ENCODE data around the gene FBLN2.
"Not testable (repeated sequence)": the region's sequence is repeated elsewhere in the genome, so short reads cannot be mapped to it uniquely, and the experiment has no call there.

The FBLN2 gene

DNA sequence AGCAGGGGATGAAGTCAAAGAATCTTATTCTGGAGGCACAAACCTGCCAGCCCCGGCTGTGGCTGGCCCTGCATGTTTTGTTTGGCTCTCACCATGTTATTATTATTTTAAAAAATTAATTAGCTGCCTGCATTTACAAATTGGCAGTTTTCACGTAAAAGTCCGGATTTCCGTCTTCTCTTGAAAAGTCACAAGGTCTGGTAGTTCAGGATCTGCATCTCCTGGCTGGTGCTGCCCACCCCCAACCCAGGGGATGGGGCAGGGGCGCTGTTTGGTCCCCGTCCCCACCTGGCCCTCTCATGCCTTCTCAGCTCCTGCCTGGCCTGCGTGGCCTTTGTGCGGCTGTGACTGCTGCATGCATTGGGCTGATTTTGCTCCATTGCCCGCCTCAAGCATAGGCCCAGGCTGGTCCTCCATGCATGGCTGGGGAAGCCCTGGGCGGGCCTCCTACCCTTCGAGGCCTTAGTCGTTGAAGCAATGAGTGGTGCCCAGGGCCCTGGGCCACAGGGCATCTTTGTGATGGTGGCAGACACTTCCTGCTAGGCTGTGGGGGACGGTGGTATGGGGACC lies 2.0 kb downstream of the FBLN2 start:
- DNase-seq, result no peak

DNA sequence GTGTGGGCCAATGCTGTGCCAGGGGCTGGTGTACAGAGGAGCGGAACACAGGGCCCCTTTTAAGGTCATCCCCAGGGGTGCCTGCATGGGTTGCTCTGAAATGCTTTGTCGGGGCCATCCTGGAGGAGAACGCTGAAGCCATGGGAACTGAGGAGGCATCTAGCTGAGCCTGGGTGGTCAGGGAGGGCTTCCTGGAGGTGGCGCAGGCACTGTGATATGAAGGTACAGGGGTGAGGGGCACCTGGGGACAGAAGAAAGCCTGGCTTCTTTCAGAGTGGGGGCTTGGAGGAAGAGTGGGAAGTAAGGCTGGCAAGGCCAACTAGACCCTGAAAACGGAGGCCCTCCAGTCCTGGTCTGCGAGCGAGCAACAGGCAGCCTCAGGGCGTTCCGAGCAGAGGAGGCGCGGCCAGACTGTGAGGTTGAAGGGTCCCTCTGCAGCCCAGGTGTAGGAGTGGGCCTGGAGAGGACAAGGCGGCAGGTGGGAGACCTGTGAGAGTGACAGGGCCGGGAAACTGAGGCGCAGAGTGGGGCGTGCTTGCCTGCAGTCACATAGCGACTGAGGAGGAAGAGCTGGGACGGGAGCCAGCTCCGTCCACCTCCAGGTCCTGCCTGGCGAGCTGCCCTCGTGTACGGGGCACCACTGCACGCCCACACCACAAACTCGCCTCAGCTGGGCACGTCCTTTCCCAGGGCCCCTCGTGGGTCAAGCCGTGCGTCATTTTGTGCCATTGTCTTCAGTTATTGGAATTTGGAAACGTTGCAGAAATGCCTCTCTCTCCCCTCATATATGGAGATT lies 4.1 kb downstream of the FBLN2 start:
- no peak for DNase-seq

GRCh38 chr3:13553686-13554085 lies 4.8 kb downstream of the FBLN2 start:
- no peak for DNase-seq

GRCh38 chr3:13555753-13556152 lies 6.8 kb downstream of the FBLN2 start:
- no peak for DNase-seq

DNA sequence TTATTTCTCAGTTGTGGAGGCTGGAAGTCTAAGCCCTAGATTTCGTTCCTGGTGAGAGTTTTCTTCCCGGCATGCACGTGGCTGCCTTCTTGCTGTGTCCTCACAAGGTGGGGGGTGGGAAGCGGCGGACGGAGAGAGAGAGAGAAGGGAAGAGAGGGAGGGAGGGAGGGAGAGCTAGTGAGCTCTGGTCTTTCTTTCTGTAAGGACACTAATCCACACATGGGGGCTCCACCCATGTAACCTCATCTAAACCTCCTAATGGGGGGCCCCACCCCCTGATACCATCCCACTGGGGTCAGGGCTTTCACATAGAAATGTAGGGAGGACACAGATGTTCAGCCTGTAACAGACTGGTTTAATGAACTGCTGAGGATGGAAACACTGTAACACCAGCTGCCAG lies 7.3 kb downstream of the FBLN2 start:
- no peak for DNase-seq

- DNase-seq, result no peak
Measured at GRCh38 chr3:13556917-13557316, 8.0 kb downstream of the FBLN2 start.

GRCh38 chr3:13557417-13557816 lies 8.5 kb downstream of the FBLN2 start:
- DNase-seq, result no peak

- DNase-seq, result no peak
Measured at GRCh38 chr3:13557926-13558325, 9.0 kb downstream of the FBLN2 start.

DNA sequence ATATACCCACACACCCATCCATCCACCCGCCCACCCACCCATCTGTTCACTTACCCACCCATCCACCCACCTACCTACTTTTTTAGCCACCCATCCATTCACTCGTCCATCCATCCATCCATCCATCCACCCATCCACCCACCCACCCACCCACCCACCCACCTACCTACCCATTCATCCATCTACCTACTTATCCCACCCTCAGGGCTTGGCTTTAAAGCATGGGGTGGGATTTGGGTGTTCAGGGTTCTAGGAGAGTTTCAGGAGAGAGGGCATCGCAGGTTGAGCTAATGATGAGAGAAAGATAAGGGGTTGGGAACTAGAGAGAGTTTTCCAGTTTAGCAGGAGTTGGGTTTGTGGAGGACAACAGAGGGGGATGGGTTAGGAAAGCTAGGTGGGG lies 9.7 kb downstream of the FBLN2 start:
- DNase-seq, result no peak

GRCh38 chr3:13559764-13560525 lies 11.0 kb downstream of the FBLN2 start:
- DNase-seq, result no peak

- DNase-seq, result no peak
Measured at GRCh38 chr3:13561376-13561775, 12.5 kb downstream of the FBLN2 start.

GRCh38 chr3:13561967-13562366 lies 13.0 kb downstream of the FBLN2 start:
- DNase-seq, result no peak

- not testable (repeated sequence) for DNase-seq
Measured at GRCh38 chr3:13562421-13562820, 13.5 kb downstream of the FBLN2 start.

- no peak for DNase-seq
Measured at GRCh38 chr3:13563321-13563720, 14.4 kb downstream of the FBLN2 start.

- DNase-seq, result no peak
Measured at GRCh38 chr3:13563911-13564310, 15.0 kb downstream of the FBLN2 start.

- DNase-seq, result no peak
Measured at GRCh38 chr3:13564751-13565560, 16.0 kb downstream of the FBLN2 start.

DNA sequence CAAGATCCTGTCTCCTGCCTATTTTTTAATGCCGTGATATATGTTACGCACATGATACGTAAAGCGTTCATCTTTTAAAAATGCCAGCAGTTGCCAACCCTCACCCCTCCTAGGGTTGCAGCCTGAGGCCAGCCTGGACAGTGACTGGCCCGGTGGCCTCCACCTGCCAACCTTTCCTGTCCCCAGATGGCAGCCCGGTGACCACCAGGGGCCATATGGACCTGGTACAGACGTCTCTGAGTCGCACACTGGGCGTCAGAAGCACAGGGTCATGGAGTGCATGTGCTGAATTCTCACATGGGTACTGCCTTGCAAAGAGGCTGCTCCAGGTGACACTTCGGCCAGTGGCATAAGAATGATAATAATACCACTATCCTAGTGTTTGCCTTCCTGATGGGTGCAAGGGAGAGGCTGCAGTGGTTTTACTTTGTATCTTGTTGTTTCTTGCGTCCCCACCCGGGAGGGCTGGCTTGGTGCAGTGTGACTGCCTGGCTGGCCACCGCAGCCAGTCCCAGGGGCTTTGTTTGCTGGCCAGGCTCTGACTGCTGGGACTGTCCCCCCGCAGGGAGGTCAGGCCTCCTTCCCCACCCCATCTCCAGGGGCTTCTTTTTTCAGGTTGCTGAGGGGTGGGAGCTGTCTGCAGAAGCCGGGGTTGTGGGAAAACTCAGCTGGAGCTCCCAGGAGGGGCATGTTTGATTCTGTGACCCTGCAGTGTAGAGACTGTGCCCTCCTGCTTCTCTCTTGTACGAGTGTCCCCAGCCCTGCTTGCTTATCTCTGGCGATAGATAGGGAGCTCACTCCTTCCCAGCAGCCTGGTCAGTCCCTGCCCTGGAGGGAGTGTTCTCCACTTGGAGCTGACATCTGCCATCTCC lies 16.9 kb downstream of the FBLN2 start:
- no peak for DNase-seq

DNA sequence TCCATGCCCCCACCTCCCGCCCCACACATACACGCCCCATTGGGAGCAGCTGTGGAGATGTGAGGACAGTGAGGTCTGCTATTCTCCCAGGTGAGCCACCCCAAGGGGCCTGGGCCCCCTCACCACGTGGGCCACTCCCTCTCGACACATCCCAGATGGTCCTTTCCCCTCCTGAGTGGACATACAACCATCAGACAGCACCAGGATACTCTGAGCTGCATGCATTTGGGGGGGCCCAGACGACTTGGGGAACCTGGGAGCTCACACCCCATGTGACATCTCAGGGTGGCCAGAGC lies 17.5 kb downstream of the FBLN2 start:
- no peak for DNase-seq

GRCh38 chr3:13566769-13567310 lies 17.9 kb downstream of the FBLN2 start:
- no peak for DNase-seq

GRCh38 chr3:13567684-13568514 lies 19.0 kb downstream of the FBLN2 start:
- DNase-seq, result no peak

- no peak for DNase-seq
Measured at GRCh38 chr3:13568515-13569028, 19.6 kb downstream of the FBLN2 start.
